K562 (cell line): ENCODE data around the gene SPTLC3. TPM values are rescaled to one million over a fixed set of nuclear protein-coding genes. Genes with fewer than 3 reads are reported as not detected.

Experiments
- ATAC-seq: fragments of 200-7000 bp; cut with Tn5 transposase; 3 replicates; pipeline ENCODE4 v1.9.1; 2020; ENCODE audit warnings: moderate library complexity
- BruUV-seq: library from RNA; stranded (reverse); fragments of 400-500 nt; replicated peaks from 2 replicates; lab custom pipeline; 2021; lab: Mats Ljungman, UMichigan
- CTCF ChIA-PET: fragments of 300-600 bp; formaldehyde crosslinking; extraction: SDS; loops from one replicate; lab custom pipeline; 2021; ENCODE audit warnings: low intra/inter-chr PET ratio; lab: Yijun Ruan, JAX
- POLR2A ChIA-PET: fragments of 300-600, 350-650 bp; sonication (Branson Sonifier 250); formaldehyde crosslinking; extraction: SDS; loops from one replicate; lab custom pipeline; 2021; ENCODE audit warnings: antibody characterized with exemption, inconsistent platforms; lab: Yijun Ruan, JAX
- DNase-seq, 4 experiments: peaks; one replicate each; pipeline versions ENCODE4 v3.0.0 to v3.0.0-alpha.2; 2011 to 2018; ENCODE audit warnings: low spot score in 3 of 4, mixed read lengths in 3 of 4; ENCODE audit errors: extremely low read depth in 1 of 4
- FAIRE-seq: peaks from 2 replicates; lab custom pipeline; 2011; peaks lifted over from hg19 to GRCh38; lab: Jason Lieb, UNC
- H2AFZ ChIP-seq: 2 replicates; pipeline ENCODE4 v1.6.0; 2011; ENCODE audit warnings: low read depth, low read length, control low read depth, inconsistent platforms
- H3K27ac ChIP-seq: fragments of 200-600 bp; 3 replicates; pipeline ENCODE4 v1.8.0; 2011; ENCODE audit warnings: low read depth, mild to moderate bottlenecking, control low read depth, inconsistent platforms, low read length, moderate library complexity, mixed read lengths; ENCODE audit errors: extremely low read depth
- H3K27me3 ChIP-seq, 2 experiments: fragments of 300-600 bp in 1 of 2; 2 replicates in 1 of 2; 3 replicates in 1 of 2; pipeline versions ENCODE4 v1.6.0 to v1.8.0; 2011; ENCODE audit warnings: inconsistent platforms in 2 of 2, low read length in 2 of 2, mild to moderate bottlenecking in 1 of 2, mixed read lengths in 1 of 2, moderate library complexity in 1 of 2; ENCODE audit not compliant: control insufficient read depth in 2 of 2, insufficient read depth in 2 of 2
- H3K36me3 ChIP-seq: fragments of 300-600 bp; 3 replicates; pipeline ENCODE4 v1.8.0; 2011; ENCODE audit warnings: mild to moderate bottlenecking, low read length, inconsistent platforms; ENCODE audit not compliant: control insufficient read depth, insufficient read depth
- H3K4me1 ChIP-seq, 2 experiments: fragments of 200-600 bp in 1 of 2; replicated peaks in 1 of 2; 2 replicates in 1 of 2; 3 replicates in 1 of 2; pipeline versions ENCODE4 v1.5.1 to v1.8.0; 2011; ENCODE audit warnings: inconsistent platforms in 2 of 2, low read length in 2 of 2, mild to moderate bottlenecking in 1 of 2, mixed read lengths in 1 of 2, moderate library complexity in 1 of 2; ENCODE audit not compliant: control insufficient read depth in 2 of 2, insufficient read depth in 2 of 2
- H3K4me2 ChIP-seq: 2 replicates; pipeline ENCODE4 v1.6.1; 2011; ENCODE audit warnings: low read length, control low read depth, inconsistent platforms, mixed read lengths; ENCODE audit not compliant: insufficient read depth
- H3K4me3 ChIP-seq: fragments of 200-600 bp; sonication (generic), shearing (Covaris generic); 2 replicates; pipeline ENCODE4 v1.5.1; 2016; ENCODE audit warnings: control low read depth, inconsistent platforms
- H3K79me2 ChIP-seq: fragments of 200-600 bp; 3 replicates; pipeline ENCODE4 v1.8.0; 2011; ENCODE audit warnings: low read length, inconsistent platforms; ENCODE audit not compliant: control insufficient read depth, insufficient read depth
- H3K9ac ChIP-seq, 2 experiments: 2 replicates each; pipeline versions ENCODE4 v1.6.0 to v1.6.1; 2011; ENCODE audit warnings: low read depth in 2 of 2, low read length in 2 of 2, control low read depth in 1 of 2, inconsistent platforms in 1 of 2, mild to moderate bottlenecking in 1 of 2, mixed read lengths in 1 of 2; ENCODE audit not compliant: insufficient read depth in 1 of 2
- H3K9me1 ChIP-seq: one replicate; pipeline ENCODE4 v1.6.0; 2011; ENCODE audit warnings: inconsistent platforms, mild to moderate bottlenecking, low read length, moderate library complexity; ENCODE audit not compliant: control insufficient read depth, insufficient read depth
- H3K9me3 ChIP-seq: replicated peaks from 2 replicates; pipeline ENCODE4 v1.5.1; 2011; ENCODE audit warnings: low read depth, low read length, inconsistent platforms; ENCODE audit not compliant: control insufficient read depth, insufficient read depth
- H4K20me1 ChIP-seq: replicated peaks from 2 replicates; pipeline ENCODE4 v1.6.1; 2011; ENCODE audit warnings: low read length, inconsistent platforms, mixed read lengths; ENCODE audit not compliant: control insufficient read depth, insufficient read depth
- BRD4 ChIP-seq: fragments of 200-600 bp; sonication (generic); IDR thresholded peaks from 2 replicates; pipeline ENCODE4 v1.6.1; 2017; ENCODE audit warnings: inconsistent platforms
- C11orf30 ChIP-seq: fragments of 450-650 bp; IDR thresholded peaks from 2 replicates; pipeline ENCODE4 v1.6.1; 2016; ENCODE audit warnings: low read depth, mild to moderate bottlenecking
- CHCHD3 ChIP-seq: fragments of 250-450 bp; sonication (Bioruptor Pico); IDR thresholded peaks from 2 replicates; pipeline ENCODE4 v2.1.2; 2022; ENCODE audit warnings: mild to moderate bottlenecking
- DMBX1 ChIP-seq: fragments of 250-450 bp; sonication (Bioruptor Pico); IDR thresholded peaks from 2 replicates; pipeline ENCODE4 v1.8.0; 2022; ENCODE audit warnings: inconsistent platforms, mild to moderate bottlenecking, moderate library complexity, borderline replicate concordance
- FOXA1 ChIP-seq: fragments of 450-650 bp; IDR thresholded peaks from 2 replicates; pipeline ENCODE4 v1.6.1; 2016; ENCODE audit warnings: mild to moderate bottlenecking, borderline replicate concordance
- FOXK1 ChIP-seq: sonication (generic); formaldehyde crosslinking; IDR thresholded peaks from 2 replicates; pipeline ENCODE4 v1.8.0; 2022; ENCODE audit warnings: missing genetic modification reagents, mild to moderate bottlenecking, borderline replicate concordance
- GTF2F1 ChIP-seq: IDR thresholded peaks from 2 replicates; pipeline ENCODE4 v1.6.1; 2011; ENCODE audit warnings: low read depth, low read length, improper control_type of control experiment
- HOXB6 ChIP-seq: fragments of 250-450 bp; sonication (Bioruptor Pico); IDR thresholded peaks from 2 replicates; pipeline ENCODE4 v1.5.1; 2022; ENCODE audit warnings: mild to moderate bottlenecking, borderline replicate concordance
- KAT2B ChIP-seq: IDR thresholded peaks from one replicate; pipeline ENCODE4 v1.6.1; 2012; ENCODE audit warnings: low read depth, mild to moderate bottlenecking, control low read depth, inconsistent platforms, low read length, moderate library complexity
- NUFIP1 ChIP-seq: fragments of 450-650 bp; IDR thresholded peaks from 2 replicates; pipeline ENCODE4 v1.6.1; 2018; ENCODE audit not compliant: partially characterized antibody
- POLR3G ChIP-seq: IDR thresholded peaks from 2 replicates; pipeline ENCODE4 v1.6.1; 2011; ENCODE audit not compliant: insufficient read length, insufficient replicate concordance; ENCODE audit errors: extremely low read depth
- PYGO2 ChIP-seq: fragments of 450-650 bp; IDR thresholded peaks from 2 replicates; pipeline ENCODE4 v1.6.1; 2016; ENCODE audit warnings: mild to moderate bottlenecking, missing genetic modification characterization, moderate library complexity, missing compliant biosample characterization
- RBFOX2 ChIP-seq: fragments of 200-400 bp; formaldehyde crosslinking; IDR thresholded peaks from 2 replicates; pipeline ENCODE4 v1.6.1; 2017; ENCODE audit warnings: low read depth, mild to moderate bottlenecking, low read length, moderate library complexity
- SMARCA4 ChIP-seq: fragments of 450-650 bp; IDR thresholded peaks from 2 replicates; pipeline ENCODE4 v1.6.1; 2016
- SNRNP70 ChIP-seq: fragments of 200-400 bp; formaldehyde crosslinking; optimal IDR thresholded peaks from 2 replicates; pipeline ENCODE3; 2017; ENCODE audit warnings: low read depth, low read length
- TAF7 ChIP-seq: fragments of 450-650 bp; IDR thresholded peaks from 2 replicates; pipeline ENCODE4 v1.6.1; 2016; ENCODE audit warnings: missing genetic modification characterization, missing compliant biosample characterization
- TAF9B ChIP-seq: fragments of 450-650 bp; IDR thresholded peaks from 2 replicates; pipeline ENCODE4 v1.6.1; 2018; ENCODE audit warnings: mild to moderate bottlenecking; ENCODE audit not compliant: partially characterized antibody
- TRIM28 ChIP-seq: fragments of 450-650 bp; IDR thresholded peaks from 2 replicates; pipeline ENCODE4 v1.6.1; 2017
- ZC3H8 ChIP-seq: fragments of 450-650 bp; IDR thresholded peaks from 2 replicates; pipeline ENCODE4 v1.6.1; 2017
- ZFP36 ChIP-seq: fragments of 150-350 bp; IDR thresholded peaks from 2 replicates; pipeline ENCODE4 v1.6.1; 2018; ENCODE audit warnings: low read length, low read depth; ENCODE audit not compliant: partially characterized antibody
- ZNF253 ChIP-seq: fragments of 250-450 bp; sonication (Bioruptor Pico); conservative IDR thresholded peaks from 2 replicates; pipeline ENCODE4 v1.6.1; 2021; ENCODE audit warnings: mild to moderate bottlenecking
- ZNF695 ChIP-seq: fragments of 450-650 bp; formaldehyde crosslinking; IDR thresholded peaks from 2 replicates; pipeline ENCODE4 v1.4.0; 2020; ENCODE audit warnings: mild to moderate bottlenecking, moderate library complexity
- WGBS: fragments of 100-300 bp; shearing (Covaris generic); methylation state at CpG from one replicate; pipeline ENCODE4 v1.1.6; 2016; ENCODE audit warnings: low coverage, mixed read lengths; ENCODE audit not compliant: insufficient coverage; ENCODE audit errors: missing lambda C conversion rate; 5-methylcytosine and 5-hydroxymethylcytosine counted together
- in situ Hi-C: fragments of 300-500 bp; cut with MboI; formaldehyde crosslinking; loops from 4 replicates; pipeline ENCODE4 v1.15.0; 2018; ENCODE audit warnings: inconsistent platforms, mixed read lengths
- intact Hi-C: fragments of 100-400 bp; cut with micrococcal nuclease; formaldehyde crosslinking; loops from 2 replicates; pipeline ENCODE4 v1.14.2; 2022
- polyA plus RNA-seq, 8 experiments: library from polyadenylated mRNA; depleted of rRNA in 4 of 8; stranded (reverse) in 5 of 8; unstranded in 3 of 8; fragments of >200 nt; fragmentation: Nextera tagmentation in 2 of 8; fragmentation: Illumina TruSeq in 1 of 8; extraction: Ambion mirVana in 2 of 8; extraction: Trizol in 1 of 8; gene quantifications; 2 replicates each; pipeline versions ENCODE4 v1.2.1 to v1.2.3, GENCODE V29; 2011 to 2014; ENCODE audit warnings: inconsistent platforms in 1 of 8, missing spikeins in 1 of 8
- total RNA-seq, 7 experiments: library from RNA; depleted of rRNA in 6 of 7; stranded (reverse); fragments of >200 nt in 6 of 7; fragmentation: Illumina TruSeq in 2 of 7; extraction: Trizol in 2 of 7; gene quantifications; 2 replicates each; pipeline versions ENCODE4 v1.2.1 to v1.2.3, GENCODE V29; 2011 to 2021; ENCODE audit warnings: low replicate concordance in 1 of 7
- TF ChIP-seq, protein P1 (sequence below): fragments of 450-650 bp; formaldehyde crosslinking; IDR thresholded peaks from 2 replicates; pipeline ENCODE4 v1.4.0; 2022; ENCODE audit warnings: missing genetic modification characterization

SPTLC3 gene
- total and polyA plus RNA-seq, 9 of the 15 experiments (the other 6 are each of a cell fraction or from before 2014, with no cell fraction given), result not detected

DNA sequence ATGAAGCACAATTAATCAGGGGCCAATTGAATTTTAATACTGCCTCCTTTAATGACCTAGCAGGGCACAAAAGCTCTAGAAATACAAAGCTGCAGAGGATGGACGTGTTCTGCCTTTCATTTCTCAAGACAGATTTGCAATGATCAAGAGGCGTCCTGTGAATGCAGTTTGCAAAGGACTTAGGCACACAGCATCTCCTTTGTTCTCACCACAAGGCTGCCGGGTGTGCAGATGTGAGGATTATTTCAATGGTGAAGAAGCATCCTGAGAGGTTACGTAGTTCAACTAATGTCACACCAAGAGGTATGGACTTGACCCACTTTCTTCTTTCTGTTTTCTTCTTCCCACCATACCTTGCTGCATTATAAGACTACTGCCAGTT lies 42.9 kb upstream of the SPTLC3 start:
- no peak for FAIRE-seq
- no TSS peak for BruUV-seq

DNA sequence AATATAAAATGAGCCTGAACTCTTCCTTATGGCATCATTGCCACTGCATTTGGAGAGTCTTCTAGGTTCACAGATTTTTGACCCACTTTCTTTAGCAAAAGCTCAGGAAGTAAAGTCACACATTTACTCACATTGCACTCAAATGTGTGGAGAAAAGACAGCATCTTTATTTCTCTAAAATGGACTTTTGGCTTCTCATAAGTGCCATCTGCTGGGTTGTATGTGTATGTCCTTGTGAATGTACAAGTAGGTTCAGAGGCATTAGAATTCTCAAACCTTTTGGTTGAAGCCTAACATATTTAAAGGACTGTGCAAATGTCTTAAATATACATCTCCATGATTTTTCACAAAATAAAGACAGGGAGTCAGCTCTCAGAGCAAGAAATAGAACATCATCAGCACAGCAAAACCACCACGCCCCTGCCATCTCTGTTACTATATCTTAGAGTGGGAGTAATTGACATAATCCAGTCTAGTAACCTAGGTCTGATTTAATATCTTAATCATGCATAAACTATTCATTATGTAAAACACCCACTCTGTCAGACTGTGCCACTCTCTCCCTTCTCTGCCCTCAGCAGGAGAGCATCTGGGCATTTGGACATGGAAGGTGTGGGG lies 42.2 kb upstream of the SPTLC3 start:
- Histone ChIP-seq H4K20me1 (no peaks in the 10 kb centered on the region), H3K9ac (no peak overlapping the region), H3K27me3 (no peaks in the 10 kb centered on the region), H3K27ac (no peak overlapping the region), H2AFZ (no peak overlapping the region), H3K79me2 (no peaks in the 10 kb centered on the region), H3K9me3 (no peaks in the 10 kb centered on the region), H3K9me1 (no peaks in the 10 kb centered on the region), H3K4me1 (no peaks in the 10 kb centered on the region), H3K4me2 (no peak overlapping the region), H3K36me3 (no peaks in the 10 kb centered on the region), H3K4me3 (no peak overlapping the region)
- intact Hi-C loops (no loop called here), in situ Hi-C loops (no loop called here)
- ChIA-PET POLR2A (no interaction called here), CTCF (no interaction called here)
- no peak for ATAC-seq
- WGBS, result no CpG with 5 or more reads among the region's 1 CpG
- no TSS peak for BruUV-seq
- DNase-seq, result no peak
- FAIRE-seq, result no peak
- TF ChIP-seq SNRNP70 (no peak), C11orf30 (no peak), DMBX1 (CRISPR knock-in tag) (no peak), BRD4 (no peak), TAF9B (no peak), TAF7 (tag) (no peak), FOXA1 (no peak), HOXB6 (CRISPR knock-in tag) (no peak), TRIM28 (no peak), RBFOX2 (no peak), POLR3G (no peak), PYGO2 (tag) (no peak), ZFP36 (no peak), ZNF253 (no peak)
- TF ChIP-seq, protein P1, sequence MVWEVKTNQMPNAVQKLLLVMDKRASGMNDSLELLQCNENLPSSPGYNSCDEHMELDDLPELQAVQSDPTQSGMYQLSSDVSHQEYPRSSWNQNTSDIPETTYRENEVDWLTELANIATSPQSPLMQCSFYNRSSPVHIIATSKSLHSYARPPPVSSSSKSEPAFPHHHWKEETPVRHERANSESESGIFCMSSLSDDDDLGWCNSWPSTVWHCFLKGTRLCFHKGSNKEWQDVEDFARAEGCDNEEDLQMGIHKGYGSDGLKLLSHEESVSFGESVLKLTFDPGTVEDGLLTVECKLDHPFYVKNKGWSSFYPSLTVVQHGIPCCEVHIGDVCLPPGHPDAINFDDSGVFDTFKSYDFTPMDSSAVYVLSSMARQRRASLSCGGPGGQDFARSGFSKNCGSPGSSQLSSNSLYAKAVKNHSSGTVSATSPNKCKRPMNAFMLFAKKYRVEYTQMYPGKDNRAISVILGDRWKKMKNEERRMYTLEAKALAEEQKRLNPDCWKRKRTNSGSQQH (CRISPR knock-in tag), result no peak

More for the DNA sequence above, 42.9 kb upstream of the SPTLC3 start:
- no peak overlapping the region for H3K27ac ChIP-seq
- in situ Hi-C loops (no loop called here), intact Hi-C loops (no loop called here)
- DNase-seq (no peak), ATAC-seq (no peak)
- no peaks in the 10 kb centered on the region for H3K79me2 ChIP-seq
- 0% methylated on average over 3 of the region's 4 CpGs for WGBS
- CTCF ChIA-PET, result no interaction called here
- H2AFZ ChIP-seq, result no peak overlapping the region
- no peak overlapping the region for H3K4me2 ChIP-seq
- no peak overlapping the region for H3K9ac ChIP-seq
- no peaks in the 10 kb centered on the region for H3K9me1 ChIP-seq
- no peaks in the 10 kb centered on the region for H3K9me3 ChIP-seq
- no peak overlapping the region for H3K4me3 ChIP-seq
- TF ChIP-seq SMARCA4, result no peak
- TF ChIP-seq KAT2B, result no peak
- no peak for TF ChIP-seq FOXK1 (CRISPR knock-in tag)
- TF ChIP-seq NUFIP1, result no peak
- no peak for TF ChIP-seq GTF2F1
- no peak for TF ChIP-seq ZNF695
- TF ChIP-seq CHCHD3 (CRISPR knock-in tag), result no peak
- TF ChIP-seq ZC3H8, result no peak
- H3K27me3 ChIP-seq, result no peaks in the 10 kb centered on the region
- no peaks in the 10 kb centered on the region for H4K20me1 ChIP-seq
- H3K4me1 ChIP-seq, result no peaks in the 10 kb centered on the region
- POLR2A ChIA-PET, result no interaction called here
- H3K36me3 ChIP-seq, result no peaks in the 10 kb centered on the region
